ENCODE measurements around the gene MYO1D.

- TF ChIP-seq, protein P1, sequence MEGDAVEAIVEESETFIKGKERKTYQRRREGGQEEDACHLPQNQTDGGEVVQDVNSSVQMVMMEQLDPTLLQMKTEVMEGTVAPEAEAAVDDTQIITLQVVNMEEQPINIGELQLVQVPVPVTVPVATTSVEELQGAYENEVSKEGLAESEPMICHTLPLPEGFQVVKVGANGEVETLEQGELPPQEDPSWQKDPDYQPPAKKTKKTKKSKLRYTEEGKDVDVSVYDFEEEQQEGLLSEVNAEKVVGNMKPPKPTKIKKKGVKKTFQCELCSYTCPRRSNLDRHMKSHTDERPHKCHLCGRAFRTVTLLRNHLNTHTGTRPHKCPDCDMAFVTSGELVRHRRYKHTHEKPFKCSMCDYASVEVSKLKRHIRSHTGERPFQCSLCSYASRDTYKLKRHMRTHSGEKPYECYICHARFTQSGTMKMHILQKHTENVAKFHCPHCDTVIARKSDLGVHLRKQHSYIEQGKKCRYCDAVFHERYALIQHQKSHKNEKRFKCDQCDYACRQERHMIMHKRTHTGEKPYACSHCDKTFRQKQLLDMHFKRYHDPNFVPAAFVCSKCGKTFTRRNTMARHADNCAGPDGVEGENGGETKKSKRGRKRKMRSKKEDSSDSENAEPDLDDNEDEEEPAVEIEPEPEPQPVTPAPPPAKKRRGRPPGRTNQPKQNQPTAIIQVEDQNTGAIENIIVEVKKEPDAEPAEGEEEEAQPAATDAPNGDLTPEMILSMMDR (IDR thresholded peaks at IDR 0.05): no peak
- no peak for TF ChIP-seq EZH2 (IDR thresholded peaks at IDR 0.05; ENCODE audit: borderline replicate concordance, insufficient read depth, low read depth, low read length, poor library complexity, severe bottlenecking)
Observed at GRCh38 chr17:32489320-32490100, 387.4 kb downstream of the MYO1D start.
